NCI-H187 treated with DMSO at 0.1 percent for 48 hours (cell line): Measurements from ENCODE around the gene KCNQ1.

Experiments used
- DNase-seq: peaks from one replicate; lab custom pipeline; 2025; lab: John Stamatoyannopoulos, UW

Gene KCNQ1

GRCh38 chr11:2732940-2733628 lies 288.3 kb downstream of the KCNQ1 start:
- no peak for DNase-seq

- no peak for DNase-seq
These were observed 289.6 kb downstream of the KCNQ1 start for GRCh38 chr11:2734181-2735052.

GRCh38 chr11:2735053-2735589 lies 290.3 kb downstream of the KCNQ1 start:
- no peak for DNase-seq

GRCh38 chr11:2736577-2737225 lies 291.9 kb downstream of the KCNQ1 start:
- no peak for DNase-seq

GRCh38 chr11:2737226-2737590 lies 292.4 kb downstream of the KCNQ1 start:
- DNase-seq = no peak

GRCh38 chr11:2737866-2738265 lies 293.1 kb downstream of the KCNQ1 start:
- no peak for DNase-seq

- DNase-seq = no peak
These were observed 294.0 kb downstream of the KCNQ1 start for GRCh38 chr11:2738551-2739431.

- DNase-seq = no peak
These were observed 294.9 kb downstream of the KCNQ1 start for GRCh38 chr11:2739531-2740274.

GRCh38 chr11:2740275-2740940 lies 295.6 kb downstream of the KCNQ1 start:
- no peak for DNase-seq

GRCh38 chr11:2741006-2741376 lies 296.2 kb downstream of the KCNQ1 start:
- no peak for DNase-seq

- no peak for DNase-seq
These were observed 296.7 kb downstream of the KCNQ1 start for GRCh38 chr11:2741377-2742131.

GRCh38 chr11:2742201-2742600 lies 297.4 kb downstream of the KCNQ1 start:
- no peak for DNase-seq

- no peak for DNase-seq
These were observed 298.0 kb downstream of the KCNQ1 start for GRCh38 chr11:2742611-2743426.

- no peak for DNase-seq
These were observed 298.8 kb downstream of the KCNQ1 start for GRCh38 chr11:2743427-2744110.

- no peak for DNase-seq
These were observed 299.4 kb downstream of the KCNQ1 start for GRCh38 chr11:2744166-2744565.

GRCh38 chr11:2745511-2745910 lies 300.7 kb downstream of the KCNQ1 start:
- DNase-seq = no peak

- no peak for DNase-seq
These were observed 301.8 kb downstream of the KCNQ1 start for GRCh38 chr11:2746401-2747247.
